ENCODE results near the gene GSDMA. TPM values are rescaled to one million over a fixed set of nuclear protein-coding genes. Genes with fewer than 3 reads are reported as not detected.

The GSDMA gene
- total RNA-seq, 4 donors from 2014 or later: 0.20 TPM; not detected in 3

- Histone ChIP-seq H3K27me3 (no peaks in the 10 kb centered on the region), H3K4me1 (peaks cover 0 to 44% (median 32%) of the 10 kb centered on the region in 4 donors), H3K36me3 (peaks cover 3 to 52% (median 22%) of the 10 kb centered on the region in 3 donors), H3K27ac (peak overlapping the region in 1 of 4 donors; percentile 16), H3K9me3 (no peaks in the 10 kb centered on the region), H3K4me3 (no peak overlapping the region)
- 62% methylated on average over 16 to 17 of the region's 17 CpGs for WGBS, 2 donors
- DNase-seq (ENCODE audit: low spot score in 2 of 2): no peak
- TF ChIP-seq, protein P1, sequence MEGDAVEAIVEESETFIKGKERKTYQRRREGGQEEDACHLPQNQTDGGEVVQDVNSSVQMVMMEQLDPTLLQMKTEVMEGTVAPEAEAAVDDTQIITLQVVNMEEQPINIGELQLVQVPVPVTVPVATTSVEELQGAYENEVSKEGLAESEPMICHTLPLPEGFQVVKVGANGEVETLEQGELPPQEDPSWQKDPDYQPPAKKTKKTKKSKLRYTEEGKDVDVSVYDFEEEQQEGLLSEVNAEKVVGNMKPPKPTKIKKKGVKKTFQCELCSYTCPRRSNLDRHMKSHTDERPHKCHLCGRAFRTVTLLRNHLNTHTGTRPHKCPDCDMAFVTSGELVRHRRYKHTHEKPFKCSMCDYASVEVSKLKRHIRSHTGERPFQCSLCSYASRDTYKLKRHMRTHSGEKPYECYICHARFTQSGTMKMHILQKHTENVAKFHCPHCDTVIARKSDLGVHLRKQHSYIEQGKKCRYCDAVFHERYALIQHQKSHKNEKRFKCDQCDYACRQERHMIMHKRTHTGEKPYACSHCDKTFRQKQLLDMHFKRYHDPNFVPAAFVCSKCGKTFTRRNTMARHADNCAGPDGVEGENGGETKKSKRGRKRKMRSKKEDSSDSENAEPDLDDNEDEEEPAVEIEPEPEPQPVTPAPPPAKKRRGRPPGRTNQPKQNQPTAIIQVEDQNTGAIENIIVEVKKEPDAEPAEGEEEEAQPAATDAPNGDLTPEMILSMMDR (IDR thresholded peaks at IDR 0.05): no peak
- TF ChIP-seq POLR2A (IDR thresholded peaks at IDR 0.05) (no peak), EP300 (IDR thresholded peaks at IDR 0.05) (no peak)
Observed at GRCh38 chr17:39923836-39924690, 38.7 kb upstream of the GSDMA start.

GRCh38 chr17:39924691-39925055 lies 38.1 kb upstream of the GSDMA start:
- DNase-seq (ENCODE audit: low spot score in 2 of 2): no peak
- TF ChIP-seq POLR2A (IDR thresholded peaks at IDR 0.05): no peak
- TF ChIP-seq EP300 (IDR thresholded peaks at IDR 0.05): no peak
- TF ChIP-seq, protein P1 (IDR thresholded peaks at IDR 0.05): no peak
- 59 to 67% methylated on average over 3 of the region's 3 CpGs for WGBS, 2 donors

DNA sequence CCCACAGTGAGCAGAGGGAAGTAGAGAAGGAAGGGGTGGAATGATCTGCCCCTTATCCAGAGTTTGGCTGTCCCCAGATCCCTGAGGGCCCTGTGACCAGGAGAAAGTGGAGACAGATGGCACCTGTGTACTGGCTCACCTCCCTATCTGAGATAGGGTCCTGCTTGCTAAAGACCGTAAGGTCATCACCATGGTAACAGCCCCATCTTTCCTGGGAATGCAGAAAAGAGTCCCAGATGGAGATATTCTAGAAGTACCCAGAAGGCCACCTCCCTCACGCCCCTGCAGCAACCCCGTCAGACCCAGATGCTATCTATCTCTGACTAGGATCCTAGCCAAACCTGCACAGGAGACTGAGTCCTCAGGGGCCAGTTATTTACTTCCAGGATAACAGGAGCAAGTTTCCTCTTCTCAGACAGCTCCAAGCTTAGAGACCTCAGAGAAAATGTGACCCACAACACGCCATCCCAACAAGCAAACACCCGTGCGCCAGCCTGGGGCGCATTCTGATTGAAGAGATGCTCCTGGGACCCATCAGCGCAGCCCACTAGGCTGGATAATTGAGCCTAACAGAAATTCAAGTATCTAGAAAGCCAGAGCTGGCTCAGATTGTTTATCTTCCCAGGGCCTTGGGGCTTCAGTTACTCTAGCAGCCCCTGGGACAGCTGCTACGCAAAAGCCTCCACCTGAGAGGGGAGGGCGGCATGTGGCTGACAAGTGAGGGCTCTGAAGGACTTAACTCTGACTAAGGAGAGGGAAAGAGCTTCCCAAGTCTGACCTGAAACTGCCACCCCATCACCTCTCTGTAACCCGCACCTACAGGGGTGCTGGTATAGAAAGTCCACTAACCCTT lies 37.3 kb upstream of the GSDMA start:
- Histone ChIP-seq H3K27ac (peak overlapping the region in 1 of 4 donors; percentile 86), H3K27me3 (no peaks in the 10 kb centered on the region), H3K36me3 (peaks cover 3 to 37% (median 22%) of the 10 kb centered on the region in 3 donors), H3K4me3 (peak overlapping the region in 1 of 4 donors; percentile 91), H3K4me1 (peaks cover 0 to 49% (median 32%) of the 10 kb centered on the region in 4 donors), H3K9me3 (no peaks in the 10 kb centered on the region)
- 80 to 81% methylated on average over 11 of the region's 11 CpGs for WGBS, 2 donors
- no peak for DNase-seq (ENCODE audit: low spot score in 2 of 2)
- no peak for TF ChIP-seq POLR2A (IDR thresholded peaks at IDR 0.05)
- TF ChIP-seq, protein P1 (IDR thresholded peaks at IDR 0.05): no peak
- TF ChIP-seq EP300 (IDR thresholded peaks at IDR 0.05): no peak

More at GRCh38 chr17:39924691-39925055, 38.1 kb upstream of the GSDMA start:
- Histone ChIP-seq H3K36me3 (peaks cover 3 to 45% (median 22%) of the 10 kb centered on the region in 3 donors), H3K27me3 (no peaks in the 10 kb centered on the region), H3K4me1 (peaks cover 0 to 49% (median 32%) of the 10 kb centered on the region in 4 donors), H3K4me3 (no peak overlapping the region), H3K9me3 (no peaks in the 10 kb centered on the region), H3K27ac (peak overlapping the region in 1 of 4 donors; percentile 16)

DNA sequence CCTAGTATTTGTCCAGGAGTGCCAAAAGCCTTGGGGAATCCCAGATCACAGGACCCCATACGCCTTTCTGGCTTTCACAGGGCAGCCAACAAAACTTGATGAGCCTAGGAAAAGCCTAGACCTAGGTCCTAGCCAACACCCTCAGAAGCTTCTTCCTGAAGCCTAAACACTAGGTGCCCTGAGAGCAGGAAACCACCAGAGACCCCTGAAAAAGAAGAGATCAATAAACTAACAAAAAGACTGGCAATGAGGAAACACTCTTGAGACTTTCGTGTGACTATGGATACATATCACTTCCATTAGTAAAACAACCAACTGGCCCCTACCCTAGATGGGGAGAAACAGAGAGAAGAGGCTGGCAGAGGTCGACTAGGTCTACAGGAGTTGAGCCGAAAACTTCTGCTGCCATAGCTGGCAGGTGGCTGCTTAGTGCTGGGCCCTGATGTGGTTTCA lies 36.6 kb upstream of the GSDMA start:
- H3K27ac ChIP-seq: peak overlapping the region in 2 of 4 donors; percentile 86 to 93
- no peak for DNase-seq (ENCODE audit: low spot score in 2 of 2)
- 37 to 39% methylated on average over 4 of the region's 4 CpGs for WGBS, 2 donors
- no peaks in the 10 kb centered on the region for H3K9me3 ChIP-seq
- TF ChIP-seq POLR2A (IDR thresholded peaks at IDR 0.05): no peak
- no peak for TF ChIP-seq EP300 (IDR thresholded peaks at IDR 0.05)
- TF ChIP-seq, protein P1 (IDR thresholded peaks at IDR 0.05): no peak
- H3K4me3 ChIP-seq: peak overlapping the region in 3 of 4 donors; percentile 76 to 92 (median 91)
- H3K36me3 ChIP-seq: peaks cover 3 to 31% (median 22%) of the 10 kb centered on the region in 3 donors
- peaks cover 0 to 49% (median 30%) of the 10 kb centered on the region in 4 donors for H3K4me1 ChIP-seq
- H3K27me3 ChIP-seq: no peaks in the 10 kb centered on the region
